Activated CD8-positive, alpha-beta memory T cell treated with anti-CD3 and anti-CD28 coated beads, Interleukin-2, amount 50 U/mL, for 24 hours (primary cell): ENCODE measurements around the gene PRKAG2.

ENCODE experiments used
- DNase-seq: peaks from one replicate; pipeline ENCODE4 v3.0.0-alpha.2; 2020; ENCODE audit errors: extremely low read depth

Gene PRKAG2

GRCh38 chr7:151694828-151695580 is 181.9 kb downstream of the PRKAG2 start:
- DNase-seq, result no peak

DNA sequence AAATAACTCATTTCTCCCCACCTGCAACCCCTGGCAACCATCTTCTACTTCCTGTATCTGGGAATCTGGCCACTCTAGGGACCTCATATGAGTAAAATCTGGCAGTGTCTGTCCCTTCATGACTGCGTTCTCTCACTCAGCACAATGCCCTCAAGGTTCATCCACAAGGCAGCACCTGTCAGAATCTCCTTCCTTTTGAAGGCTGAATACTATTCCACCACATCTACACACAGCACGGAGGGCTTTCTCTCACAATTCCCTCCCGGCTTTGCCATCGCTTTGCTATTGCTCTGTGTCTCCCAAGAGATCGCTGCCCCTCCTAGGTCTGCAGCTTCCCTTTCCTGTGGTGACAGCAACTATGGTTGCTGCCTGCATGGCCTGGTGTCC is 182.5 kb downstream of the PRKAG2 start:
- no peak for DNase-seq

- no peak for DNase-seq
Observed at GRCh38 chr7:151693140-151693539, 183.8 kb downstream of the PRKAG2 start.

- DNase-seq, result no peak
Observed at GRCh38 chr7:151692721-151693120, 184.2 kb downstream of the PRKAG2 start.

GRCh38 chr7:151691449-151691848 is 185.5 kb downstream of the PRKAG2 start:
- no peak for DNase-seq

- no peak for DNase-seq
Observed at GRCh38 chr7:151690606-151691005, 186.3 kb downstream of the PRKAG2 start.

- DNase-seq, result no peak
Observed at GRCh38 chr7:151689196-151689971, 187.5 kb downstream of the PRKAG2 start.

DNA sequence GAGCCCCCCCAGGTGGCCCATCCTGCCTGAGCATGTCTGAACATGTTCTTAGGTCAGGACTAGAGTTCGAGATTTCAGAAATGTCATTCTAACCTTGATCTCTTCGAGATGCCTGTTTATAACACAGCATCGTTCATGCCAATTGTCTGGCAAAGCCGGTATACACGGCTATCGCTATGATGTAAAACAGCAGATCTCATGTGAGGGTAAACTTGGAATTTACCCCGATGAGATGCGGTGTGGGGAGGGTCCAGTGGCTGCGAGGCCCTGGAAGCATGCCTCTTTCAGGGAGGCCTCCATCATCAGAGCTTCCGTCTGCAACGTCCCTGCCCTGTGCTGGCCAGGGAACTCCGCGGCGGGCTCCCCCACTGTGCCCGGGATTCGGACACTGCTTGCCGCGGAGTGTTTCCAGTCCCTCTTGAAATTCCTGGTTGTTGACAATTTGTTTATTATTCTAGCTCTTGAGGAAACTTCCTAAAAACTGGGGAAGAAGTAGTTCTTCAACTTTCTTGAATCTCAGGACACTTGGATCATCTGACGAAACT is 188.6 kb downstream of the PRKAG2 start:
- DNase-seq, result no peak

- no peak for DNase-seq
Observed at GRCh38 chr7:151687523-151688235, 189.2 kb downstream of the PRKAG2 start.

DNA sequence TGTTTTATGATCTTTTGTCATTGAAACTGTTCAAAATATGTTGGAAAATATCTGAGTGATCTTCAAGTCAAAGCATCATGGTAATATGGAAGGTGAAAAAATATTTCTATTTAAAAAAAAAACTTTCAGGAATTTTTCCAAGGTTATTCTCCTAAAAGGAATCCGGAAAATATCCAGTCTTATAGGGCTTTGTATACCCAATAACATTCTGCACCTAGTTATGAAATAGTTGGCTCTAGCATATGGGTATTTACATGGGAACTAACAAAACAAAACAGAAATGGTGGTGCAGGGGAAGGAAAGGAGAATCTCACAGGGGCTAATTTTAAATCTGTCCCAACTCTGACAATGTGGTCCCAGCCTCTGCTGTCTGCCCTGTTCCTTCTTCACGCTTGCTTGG is 190.1 kb downstream of the PRKAG2 start:
- DNase-seq, result no peak

GRCh38 chr7:151686016-151686766 is 190.7 kb downstream of the PRKAG2 start:
- no peak for DNase-seq

DNA sequence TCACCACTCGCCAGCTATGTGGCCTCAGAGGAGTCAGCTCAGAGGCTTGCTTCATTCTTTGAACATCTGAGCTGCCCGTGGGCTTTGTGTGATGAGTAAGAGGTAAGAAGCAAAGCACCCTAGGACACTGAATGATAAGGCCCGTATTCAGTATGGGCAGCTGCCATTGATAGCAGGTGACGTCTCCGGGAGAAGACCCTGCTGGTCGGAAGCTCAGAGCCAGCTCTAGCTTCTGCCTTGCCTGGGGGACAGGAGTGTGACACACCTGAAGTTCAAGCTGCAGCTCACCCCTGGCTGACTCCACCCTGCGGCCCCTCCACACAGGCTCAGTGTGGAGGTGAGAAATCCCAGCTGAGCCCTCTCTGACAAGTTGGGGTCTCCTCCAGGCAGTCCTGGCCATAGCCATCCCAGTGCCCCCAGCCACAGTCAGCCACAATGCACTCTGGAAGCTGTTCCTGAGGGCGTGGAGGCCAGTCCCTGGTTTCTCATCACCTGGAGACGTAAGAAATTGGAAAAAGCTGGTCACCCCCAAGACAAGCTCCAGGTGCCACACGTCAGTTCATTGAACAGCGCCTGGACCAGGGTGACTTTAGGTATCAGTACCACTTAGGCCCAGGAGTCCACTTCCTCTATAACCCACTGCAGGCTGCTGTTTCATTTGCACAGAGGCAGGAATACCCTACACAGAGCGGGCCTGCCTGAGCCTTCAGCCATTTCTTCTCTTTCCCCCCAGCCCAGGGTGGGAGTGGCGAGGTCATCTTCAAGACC is 192.3 kb downstream of the PRKAG2 start:
- DNase-seq, result no peak

DNA sequence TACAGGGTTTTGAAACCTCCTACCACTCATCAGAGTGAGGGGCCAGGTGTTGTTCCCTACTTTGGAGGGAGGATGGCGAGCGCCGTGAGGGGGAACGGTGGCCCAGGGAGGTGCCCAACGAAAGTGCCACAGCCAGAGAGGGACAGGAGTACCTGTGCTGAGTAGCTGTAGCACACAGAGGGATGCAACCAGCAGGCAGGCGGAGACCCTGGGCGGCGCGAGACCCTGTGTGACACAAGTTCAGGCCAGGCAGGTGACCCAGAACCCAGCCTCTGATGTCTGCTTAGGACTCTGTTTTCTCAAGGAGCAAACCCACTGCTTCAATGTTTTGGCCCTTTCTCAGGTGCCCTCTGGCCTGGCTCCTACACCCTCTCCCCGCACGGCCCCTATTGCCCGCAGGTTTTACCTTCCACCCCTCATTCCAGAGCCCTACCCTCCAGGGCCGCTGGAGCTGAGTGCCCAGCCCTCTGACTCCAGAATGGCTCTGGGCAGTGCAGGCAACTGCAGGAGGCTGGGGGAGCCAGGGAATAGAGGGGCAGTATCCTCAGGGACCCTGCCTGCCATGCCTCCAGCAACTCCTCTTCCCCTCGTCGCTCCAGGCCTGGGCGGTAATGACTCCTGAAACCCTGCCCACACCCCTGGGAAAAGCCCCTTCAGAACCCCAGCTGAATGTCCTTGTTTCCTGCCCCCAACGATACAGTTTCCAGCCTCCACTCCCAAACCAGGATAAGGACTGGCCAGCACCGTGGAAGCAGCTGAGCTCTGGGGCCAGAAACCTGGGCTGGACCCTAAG is 193.1 kb downstream of the PRKAG2 start:
- no peak for DNase-seq

DNA sequence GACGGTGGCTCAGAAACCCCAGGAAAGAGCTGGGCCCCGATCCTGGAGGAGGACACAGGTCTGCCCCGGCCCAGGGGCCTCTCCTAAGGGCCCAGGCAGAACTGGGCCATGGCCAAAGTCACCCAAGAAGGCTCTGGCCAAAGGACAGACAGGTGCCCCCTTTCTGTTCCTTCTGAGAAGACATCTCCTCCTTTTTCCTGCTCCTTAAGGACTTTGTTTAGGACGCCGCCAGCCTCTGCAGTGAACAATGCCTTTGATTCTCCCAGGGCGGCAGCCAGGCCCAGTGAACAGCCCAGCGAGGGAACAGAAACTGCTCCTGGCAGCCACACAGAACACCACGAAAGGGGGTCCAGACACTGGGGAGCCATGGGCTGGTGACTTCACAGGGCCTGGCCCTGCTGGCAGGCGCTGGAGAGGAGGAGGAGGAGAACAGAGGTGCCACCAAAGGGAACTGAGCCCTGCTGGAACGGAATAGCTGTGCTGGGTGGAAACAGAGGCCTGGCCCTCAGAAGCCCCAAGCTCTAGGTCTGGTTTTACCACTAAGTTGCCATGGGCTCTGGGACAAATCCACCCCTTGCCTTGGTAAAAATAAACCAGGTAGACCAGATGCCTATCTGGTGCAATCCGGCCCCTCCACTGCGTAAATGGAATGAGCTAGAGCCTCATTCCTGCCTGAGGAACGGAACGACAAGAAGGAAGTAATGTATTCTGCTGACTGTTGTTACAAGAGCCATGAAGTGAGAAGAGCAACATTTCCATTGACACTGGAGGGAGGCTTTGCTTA is 193.9 kb downstream of the PRKAG2 start:
- DNase-seq, result no peak

- no peak for DNase-seq
Observed at GRCh38 chr7:151681726-151682125, 195.2 kb downstream of the PRKAG2 start.

- DNase-seq, result no peak
Observed at GRCh38 chr7:151680810-151681209, 196.1 kb downstream of the PRKAG2 start.

GRCh38 chr7:151679881-151680612 is 196.9 kb downstream of the PRKAG2 start:
- no peak for DNase-seq

GRCh38 chr7:151679071-151679708 is 197.7 kb downstream of the PRKAG2 start:
- DNase-seq, result no peak
